NB4 (cell line): Measurements from ENCODE around the gene CREB5.

Experiments
- MYC ChIP-seq: IDR thresholded peaks from 2 replicates; pipeline ENCODE4 v1.6.1; 2011; ENCODE audit warnings: low read depth, low read length
- POLR2A ChIP-seq: IDR thresholded peaks from 2 replicates; pipeline ENCODE4 v1.6.1; 2011; ENCODE audit warnings: mild to moderate bottlenecking; ENCODE audit not compliant: insufficient read length; ENCODE audit errors: extremely low read depth
- TF ChIP-seq, protein P1 (sequence below): IDR thresholded peaks from one replicate; pipeline ENCODE4 v1.5.1; 2012; ENCODE audit warnings: low read depth, low read length
- TF ChIP-seq, protein P2 (sequence below): IDR thresholded peaks from 2 replicates; pipeline ENCODE4 v1.6.1; 2011; ENCODE audit warnings: low read depth, low read length

DNA sequence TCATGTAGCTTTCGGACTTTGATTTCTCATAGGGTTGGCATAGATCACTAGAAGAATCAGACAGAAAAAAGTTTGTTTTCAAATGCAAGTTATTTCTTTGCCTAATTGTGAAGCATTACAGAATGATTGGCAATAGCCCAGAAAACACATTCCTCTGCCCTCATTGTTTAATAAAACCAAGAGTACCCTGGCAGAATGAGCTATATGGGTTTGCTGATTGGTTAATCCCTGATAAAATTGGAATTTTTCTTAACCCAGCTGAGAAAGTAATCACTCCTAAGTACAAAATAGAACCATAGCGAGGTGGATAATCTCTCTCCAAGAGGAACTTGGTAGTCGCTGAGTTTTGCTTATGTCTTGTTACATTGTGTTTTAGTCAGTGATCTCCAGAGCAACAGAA is 30.9 kb upstream of the CREB5 start:
- TF ChIP-seq POLR2A (no peak), MYC (no peak)
- TF ChIP-seq, protein P1, sequence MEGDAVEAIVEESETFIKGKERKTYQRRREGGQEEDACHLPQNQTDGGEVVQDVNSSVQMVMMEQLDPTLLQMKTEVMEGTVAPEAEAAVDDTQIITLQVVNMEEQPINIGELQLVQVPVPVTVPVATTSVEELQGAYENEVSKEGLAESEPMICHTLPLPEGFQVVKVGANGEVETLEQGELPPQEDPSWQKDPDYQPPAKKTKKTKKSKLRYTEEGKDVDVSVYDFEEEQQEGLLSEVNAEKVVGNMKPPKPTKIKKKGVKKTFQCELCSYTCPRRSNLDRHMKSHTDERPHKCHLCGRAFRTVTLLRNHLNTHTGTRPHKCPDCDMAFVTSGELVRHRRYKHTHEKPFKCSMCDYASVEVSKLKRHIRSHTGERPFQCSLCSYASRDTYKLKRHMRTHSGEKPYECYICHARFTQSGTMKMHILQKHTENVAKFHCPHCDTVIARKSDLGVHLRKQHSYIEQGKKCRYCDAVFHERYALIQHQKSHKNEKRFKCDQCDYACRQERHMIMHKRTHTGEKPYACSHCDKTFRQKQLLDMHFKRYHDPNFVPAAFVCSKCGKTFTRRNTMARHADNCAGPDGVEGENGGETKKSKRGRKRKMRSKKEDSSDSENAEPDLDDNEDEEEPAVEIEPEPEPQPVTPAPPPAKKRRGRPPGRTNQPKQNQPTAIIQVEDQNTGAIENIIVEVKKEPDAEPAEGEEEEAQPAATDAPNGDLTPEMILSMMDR = no peak
- TF ChIP-seq, protein P2, sequence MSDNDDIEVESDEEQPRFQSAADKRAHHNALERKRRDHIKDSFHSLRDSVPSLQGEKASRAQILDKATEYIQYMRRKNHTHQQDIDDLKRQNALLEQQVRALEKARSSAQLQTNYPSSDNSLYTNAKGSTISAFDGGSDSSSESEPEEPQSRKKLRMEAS = no peak
